GM21576 (cell line): Measurements from ENCODE around the gene INPP5A.
A peak's percentile ranks its signal among the peaks of the same experiment; 100 is the strongest.

ENCODE experiments used
- ATAC-seq: cut with Tn5 transposase; IDR thresholded peaks from one replicate; pipeline ENCODE4 v1.9.1; 2021; ENCODE audit warnings: mild to moderate bottlenecking, moderate library complexity; ENCODE audit not compliant: unreplicated experiment

Gene INPP5A

DNA sequence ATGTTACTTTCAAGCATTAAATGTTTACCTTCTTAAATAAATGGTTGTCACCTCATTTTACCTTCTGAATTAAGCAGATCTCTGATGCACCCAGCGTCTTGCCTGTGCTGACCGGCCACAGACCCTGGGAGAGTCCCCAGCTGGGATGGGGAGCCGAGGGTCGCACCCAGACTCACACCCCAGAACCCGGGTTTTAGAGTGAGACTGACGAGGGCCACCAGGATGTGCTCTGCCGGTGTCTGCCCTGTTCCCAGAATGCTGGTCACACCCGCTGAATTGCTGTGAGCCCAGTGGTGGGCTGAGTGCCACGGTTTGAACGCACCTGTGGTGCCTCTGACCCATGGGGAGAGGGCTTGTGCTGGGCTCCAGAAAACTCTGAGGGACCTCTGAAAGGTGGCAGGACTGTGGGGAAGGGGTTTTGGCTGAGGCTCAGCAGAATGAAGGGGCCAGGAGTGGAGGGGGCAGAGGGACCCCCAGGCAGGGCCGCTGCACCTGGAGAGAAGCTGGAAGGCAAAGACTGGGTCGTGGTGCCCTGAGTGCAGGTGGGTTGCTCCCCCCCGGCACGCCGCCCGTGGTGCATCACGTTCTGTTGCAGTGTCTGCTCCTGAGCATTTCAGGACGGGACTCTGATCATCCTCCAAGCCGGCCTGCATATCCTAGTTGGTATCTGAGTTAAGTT, 39.2 kb downstream of the INPP5A start:
- ATAC-seq: no peak

DNA sequence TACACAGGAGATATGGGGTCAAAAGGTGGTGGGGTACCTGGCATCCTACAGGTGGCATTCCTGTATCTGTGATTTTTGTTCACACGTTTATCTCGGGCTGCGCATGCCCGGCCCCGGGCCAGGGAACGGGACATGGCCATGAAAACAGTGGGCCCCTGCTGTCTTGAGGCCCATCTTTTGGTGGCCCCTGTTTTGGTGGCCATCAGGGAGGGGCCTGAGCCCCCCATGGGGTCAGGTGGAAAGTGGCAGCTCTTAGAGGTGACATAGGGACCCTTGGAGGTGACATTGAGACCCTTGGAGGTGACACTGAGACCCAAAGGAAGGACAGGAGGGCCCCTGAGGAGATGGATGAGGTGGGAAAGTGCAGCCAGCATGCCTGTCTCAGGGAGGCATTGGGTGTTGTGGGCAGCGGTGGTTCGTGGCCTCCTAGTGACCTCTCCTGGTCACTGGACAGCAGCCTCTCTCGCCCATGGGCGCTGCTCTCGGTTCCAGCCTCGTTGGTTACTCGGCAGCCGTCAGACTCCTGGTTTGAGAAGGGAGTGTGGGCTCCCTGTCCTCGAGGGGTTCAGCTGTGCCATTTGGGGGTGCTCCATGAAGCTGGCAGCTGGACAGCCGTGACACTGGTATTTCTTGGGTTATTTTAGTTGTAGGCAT, 39.9 kb downstream of the INPP5A start:
- ATAC-seq: no peak

DNA sequence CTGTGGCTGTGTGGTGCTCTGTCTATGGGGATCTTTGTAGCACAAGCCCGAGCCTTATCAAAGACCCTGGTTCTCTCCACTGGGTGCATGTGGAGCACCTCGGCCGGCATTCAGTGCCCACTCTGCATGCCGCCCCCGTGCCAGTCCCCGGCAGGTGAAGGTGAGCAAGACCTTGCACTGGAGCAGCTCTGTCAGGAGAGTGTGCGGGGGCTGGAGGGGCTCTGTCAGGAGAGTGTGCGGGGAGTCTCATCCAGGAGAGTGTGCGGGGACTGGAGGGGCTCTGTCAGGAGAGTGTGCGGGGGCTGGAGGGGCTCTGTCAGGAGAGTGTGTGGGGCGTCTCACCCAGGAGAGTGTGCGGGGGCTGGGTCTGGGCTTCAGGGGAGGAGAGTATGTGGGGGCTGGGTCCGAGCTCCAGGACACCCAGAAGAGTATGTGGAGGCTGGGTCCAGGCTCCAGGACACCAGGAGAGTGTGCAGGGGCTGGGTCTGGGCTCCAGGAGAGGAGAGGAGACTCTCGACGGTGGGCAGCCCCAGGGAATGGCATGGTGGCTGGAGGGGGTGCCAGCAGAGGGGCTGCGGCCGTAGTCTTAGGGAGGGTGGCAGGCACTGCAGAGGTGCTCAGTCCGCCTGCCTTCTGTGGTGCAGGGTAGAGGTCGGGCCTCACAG, 40.8 kb downstream of the INPP5A start:
- ATAC-seq: no peak

DNA sequence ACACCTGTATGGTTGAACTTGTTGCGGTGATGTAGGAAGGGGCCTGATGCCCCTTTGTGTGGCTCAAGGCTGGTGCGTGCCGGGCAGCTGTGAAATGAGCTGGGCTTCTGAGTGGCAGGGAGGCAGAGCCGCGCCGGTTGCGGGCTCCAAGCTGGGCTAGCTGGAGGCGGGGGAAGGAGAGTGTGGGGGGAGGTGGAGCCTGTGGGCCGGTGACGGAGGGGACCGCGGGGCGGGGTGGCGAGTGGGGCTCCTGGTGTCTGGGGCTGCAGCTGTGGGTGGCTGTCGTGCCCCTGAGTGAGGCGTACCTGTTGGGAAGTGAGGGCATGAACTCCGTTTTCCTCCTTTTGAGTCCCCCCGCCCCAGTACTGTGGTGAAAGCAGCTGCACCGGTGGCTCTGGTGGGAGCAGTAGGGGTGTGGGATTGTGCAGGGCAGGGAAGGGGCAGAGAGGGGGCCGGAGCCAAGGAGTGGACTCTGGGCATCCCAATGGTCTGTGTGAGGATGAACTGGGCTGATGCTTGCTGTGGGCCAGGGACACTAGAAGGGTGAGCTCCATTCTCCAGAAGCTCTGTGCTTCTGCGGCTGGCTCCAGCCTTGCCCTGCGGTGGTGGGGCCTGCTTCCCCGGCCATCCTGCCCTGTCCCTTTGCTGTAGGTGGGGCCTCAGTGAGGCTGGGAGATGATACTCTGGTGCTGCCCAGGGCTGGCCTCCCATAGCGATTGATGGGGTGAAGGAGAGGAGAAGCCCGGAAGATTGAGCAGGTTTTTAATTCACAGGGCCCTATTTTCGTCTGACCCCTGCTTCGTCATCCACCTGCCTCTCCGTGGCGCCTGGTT, 41.7 kb downstream of the INPP5A start:
- ATAC-seq: no peak

DNA sequence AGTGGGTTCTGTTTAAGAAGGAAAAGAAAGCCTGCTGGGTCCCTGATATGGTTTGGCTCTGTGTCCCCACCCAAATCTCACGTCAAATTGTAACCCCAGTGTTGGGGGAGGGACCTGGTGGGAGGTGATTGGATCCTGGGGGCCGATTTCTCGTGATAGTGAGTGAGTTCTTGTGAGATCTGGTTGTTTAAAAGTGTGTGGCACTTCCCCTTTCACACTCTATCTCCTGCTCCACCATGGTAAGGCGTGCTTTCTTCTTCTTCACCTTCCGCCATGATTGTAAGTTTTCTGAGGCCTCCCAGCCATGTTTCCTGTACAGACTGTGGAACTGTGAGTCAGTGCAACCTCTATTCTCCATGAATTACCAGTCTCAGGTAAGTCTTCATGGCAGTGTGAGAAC, 42.6 kb downstream of the INPP5A start:
- ATAC-seq: no peak

DNA sequence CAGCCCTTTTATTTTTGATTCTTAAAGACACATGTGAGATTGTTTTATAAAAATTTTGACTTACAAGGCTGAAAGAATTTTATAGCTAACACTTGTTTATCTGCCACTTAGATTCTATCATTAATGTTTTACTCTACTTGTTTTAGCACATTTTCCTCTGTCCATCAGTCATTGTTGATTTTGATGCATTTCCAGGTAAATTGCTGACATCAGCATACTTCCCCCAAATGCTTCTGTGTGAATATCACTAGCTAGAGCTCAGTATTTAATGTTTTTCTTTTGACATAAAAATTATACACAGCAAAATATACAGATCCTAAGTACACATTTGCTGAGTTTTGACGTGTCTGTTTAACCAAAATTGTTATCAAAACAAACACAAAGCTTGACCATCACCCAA, 43.0 kb downstream of the INPP5A start:
- no peak for ATAC-seq

DNA sequence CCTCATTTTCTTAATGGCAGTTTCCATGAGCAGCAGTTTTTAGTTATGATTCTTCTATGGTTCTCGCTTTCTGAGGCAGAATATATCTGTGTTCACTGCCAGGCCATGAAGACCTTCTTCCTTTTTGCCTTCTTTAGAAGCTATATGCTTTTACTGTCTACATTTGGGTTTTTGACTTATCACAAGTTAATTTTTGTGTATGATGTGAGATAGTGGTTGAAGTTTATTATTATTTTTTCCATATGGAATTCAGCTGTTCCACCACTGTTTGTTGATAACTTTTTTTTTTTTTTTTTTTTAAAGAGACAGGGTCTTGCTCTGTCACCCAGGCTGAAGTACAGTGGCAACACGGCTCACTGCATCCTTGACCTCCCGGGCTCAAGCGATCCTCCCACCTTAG, 44.5 kb downstream of the INPP5A start:
- ATAC-seq: no peak

DNA sequence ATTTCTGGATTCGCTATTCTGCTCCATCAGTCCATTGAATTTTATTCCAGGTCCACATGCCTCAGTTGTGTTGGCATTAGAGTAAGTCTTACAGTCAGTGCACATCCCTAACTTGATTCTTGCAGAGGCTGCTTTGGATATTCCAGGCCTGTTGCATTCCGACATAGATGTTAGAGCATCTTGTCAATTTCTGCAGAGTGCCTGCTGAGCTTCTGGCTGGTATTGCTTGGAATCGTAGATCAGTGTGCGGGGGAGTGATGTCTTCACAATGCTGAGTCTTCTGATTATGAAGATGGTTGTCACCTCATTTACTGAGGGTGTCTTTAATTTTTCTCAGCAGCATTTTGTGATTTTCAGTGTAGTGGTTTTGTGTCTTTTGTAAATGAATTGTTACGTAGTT, 45.2 kb downstream of the INPP5A start:
- ATAC-seq: no peak

DNA sequence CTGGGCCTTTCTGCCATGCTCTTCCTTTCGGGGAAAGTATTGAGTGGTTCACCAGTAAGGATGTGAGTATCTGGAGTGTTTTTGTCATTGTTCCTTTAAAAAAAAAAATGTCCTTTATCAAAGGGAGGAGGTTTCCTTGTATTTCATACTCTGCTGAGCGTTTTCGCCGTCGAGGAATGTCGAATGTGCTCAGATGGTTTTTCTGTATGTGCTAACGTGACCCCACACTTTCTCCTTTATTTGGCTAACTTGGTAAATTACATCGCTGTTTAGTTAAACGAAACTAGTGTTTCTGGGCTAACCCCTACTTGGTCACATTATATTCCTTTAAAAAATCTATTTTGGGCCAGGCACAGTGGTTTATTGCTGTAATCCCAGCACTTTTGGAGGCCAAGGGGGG, 45.9 kb downstream of the INPP5A start:
- ATAC-seq: no peak

DNA sequence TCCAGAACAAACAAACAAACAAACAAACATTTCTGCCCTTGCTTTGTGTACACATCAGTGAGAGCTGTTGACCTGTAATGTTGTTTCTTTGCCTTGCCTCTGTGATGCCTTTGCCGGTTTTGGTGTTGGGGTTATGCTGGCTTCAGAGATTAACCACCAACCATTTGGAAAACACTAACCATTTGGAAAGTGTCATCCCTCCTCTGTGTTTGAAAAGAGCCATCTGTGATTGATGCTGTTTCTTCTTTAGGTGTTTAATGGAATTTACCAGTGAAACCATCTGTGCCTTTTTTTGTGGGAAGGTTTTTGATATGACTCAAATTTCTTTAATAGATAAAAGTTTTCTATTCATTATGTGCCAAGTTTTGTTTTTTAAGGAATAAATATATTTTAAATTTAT, 46.5 kb downstream of the INPP5A start:
- ATAC-seq: no peak

DNA sequence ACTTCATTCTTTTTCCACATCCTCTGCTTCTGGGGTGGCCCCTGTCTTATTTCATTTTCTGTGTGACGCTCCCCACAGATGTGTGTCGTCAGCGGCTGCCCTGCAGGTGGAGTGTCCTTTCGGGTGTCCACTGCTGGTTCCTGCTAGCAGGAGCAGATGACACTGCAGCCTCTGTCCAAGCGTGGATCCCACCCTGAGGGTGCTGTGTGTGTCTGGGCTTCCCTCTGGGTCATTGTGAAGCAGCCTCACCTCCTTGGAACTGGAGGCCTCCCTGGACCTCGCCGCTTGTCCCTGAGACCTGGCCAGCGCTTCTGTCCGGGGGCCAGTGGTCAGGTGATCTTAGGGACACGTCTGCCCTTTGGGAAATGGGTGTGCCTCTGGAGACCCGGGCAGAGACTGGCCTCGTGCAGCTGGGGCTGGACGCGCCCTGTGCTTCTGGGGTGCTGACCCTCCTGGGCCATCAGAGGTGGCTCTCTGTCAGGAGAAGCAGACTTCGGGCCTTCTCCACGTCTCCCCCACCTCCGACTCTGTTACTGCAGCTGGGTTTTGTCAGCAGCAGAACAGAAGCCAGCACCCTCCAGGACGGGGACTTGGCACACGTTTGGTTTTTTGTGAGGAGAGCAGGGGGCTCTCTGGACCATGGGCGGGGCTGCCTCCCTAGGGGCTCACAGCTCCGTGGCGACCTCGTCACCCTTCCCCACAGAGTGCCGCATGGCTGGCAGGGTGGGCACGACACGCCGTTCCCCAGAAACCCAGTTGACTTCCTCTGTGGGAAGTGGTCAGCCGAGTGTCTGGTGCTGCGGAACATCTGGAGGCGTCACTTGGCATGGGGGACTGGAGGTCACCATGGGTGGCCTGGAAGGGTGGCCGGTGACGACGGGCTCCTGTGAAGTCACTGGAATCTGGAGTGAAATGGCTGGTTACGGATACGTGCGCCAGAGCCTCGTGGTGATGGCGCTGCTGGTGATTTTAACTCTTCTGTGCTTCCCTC, 48.4 kb downstream of the INPP5A start:
- no peak for ATAC-seq

DNA sequence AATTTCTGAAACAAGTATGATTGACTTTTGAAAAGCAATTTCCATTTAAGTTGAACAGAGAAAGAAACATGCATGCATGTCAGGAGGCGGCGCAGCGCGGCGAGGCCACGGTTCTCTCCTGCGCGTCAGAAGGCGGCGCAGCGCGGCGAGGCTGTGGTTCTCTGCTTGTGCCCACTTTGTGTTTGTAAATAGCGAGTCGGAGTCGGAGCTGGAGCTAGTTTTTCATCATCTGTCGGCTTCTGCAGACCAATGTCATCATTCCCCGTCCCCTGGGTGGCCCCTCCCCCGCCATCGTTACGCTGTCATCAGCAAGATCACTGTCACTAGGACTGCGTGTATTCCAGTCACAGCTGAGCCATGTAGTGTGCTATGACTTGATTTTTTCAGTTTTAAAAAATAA, 49.2 kb downstream of the INPP5A start:
- no peak for ATAC-seq

DNA sequence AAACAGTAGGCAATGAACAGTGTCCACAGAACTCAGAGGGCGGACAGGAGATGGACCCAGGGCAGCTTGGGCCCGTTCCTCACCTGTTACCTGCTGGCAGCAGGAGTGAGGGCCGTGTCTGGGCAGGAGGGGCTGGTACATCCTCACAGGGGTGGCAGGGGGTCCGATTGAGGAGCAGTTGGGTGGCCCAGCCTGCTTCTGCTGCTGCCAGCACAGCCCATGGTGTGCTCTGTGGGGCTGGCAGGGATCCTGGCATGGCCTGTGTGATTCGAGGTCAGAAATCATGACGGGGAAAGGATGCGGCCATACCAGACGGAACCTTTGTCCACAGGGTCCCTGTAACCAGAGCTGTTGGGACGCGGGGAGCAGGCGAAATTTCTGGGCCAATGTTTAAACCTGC, 49.6 kb downstream of the INPP5A start:
- no peak for ATAC-seq

DNA sequence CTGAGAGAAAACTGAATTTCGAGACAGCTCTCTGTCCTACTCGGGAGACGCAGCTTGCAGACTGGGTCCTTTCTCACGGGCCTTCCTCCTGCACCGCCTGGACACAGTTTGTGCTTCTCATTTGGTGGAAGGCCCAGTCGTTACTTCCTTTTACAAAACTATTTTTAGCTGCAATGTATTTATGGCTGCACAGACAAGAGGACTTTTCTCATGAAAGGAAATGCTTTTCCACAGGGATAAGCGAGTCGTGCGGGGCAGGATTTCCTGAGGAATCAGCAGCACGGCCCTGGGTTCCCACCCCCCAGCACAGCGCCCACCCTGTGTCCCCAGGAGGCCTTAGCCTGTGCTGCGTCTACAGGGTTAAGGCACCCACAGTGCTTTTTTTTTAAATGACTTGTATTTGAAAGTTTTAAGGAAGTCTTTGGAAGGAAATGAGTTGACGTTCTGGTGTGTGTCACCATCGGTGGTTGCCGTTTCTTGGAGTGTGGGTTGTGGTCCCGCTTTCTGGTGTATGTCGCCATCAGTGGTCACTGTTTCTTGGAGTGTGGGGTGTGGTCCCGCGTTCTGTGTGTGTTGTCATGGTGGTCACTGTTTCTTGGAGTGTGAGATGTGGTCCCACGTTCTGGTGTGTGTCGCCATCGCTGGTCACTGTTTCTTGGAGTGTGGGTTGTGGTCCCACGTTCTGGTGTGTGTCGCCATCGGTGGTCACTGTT, 50.9 kb downstream of the INPP5A start:
- peak; percentile 38 for ATAC-seq

DNA sequence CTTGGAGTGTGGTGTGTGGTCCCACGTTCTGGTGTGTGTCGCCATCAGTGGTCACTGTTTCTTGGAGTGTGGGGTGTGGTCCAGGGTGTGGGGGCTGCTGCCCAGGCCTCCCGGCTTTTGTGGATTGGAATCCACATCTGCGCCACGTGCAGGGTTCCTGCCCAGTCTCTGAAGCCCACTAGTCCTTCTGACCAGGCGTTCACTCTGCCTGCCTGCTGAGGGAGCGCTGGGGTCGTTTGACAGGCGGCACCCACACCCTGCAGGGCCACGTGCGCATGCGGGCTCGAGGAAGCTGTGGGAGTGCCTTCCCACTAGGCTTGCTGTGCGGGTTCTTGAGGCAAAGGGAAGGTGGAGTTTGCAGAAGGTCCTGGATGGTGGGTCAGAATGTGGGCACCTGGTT, 51.4 kb downstream of the INPP5A start:
- ATAC-seq: no peak

DNA sequence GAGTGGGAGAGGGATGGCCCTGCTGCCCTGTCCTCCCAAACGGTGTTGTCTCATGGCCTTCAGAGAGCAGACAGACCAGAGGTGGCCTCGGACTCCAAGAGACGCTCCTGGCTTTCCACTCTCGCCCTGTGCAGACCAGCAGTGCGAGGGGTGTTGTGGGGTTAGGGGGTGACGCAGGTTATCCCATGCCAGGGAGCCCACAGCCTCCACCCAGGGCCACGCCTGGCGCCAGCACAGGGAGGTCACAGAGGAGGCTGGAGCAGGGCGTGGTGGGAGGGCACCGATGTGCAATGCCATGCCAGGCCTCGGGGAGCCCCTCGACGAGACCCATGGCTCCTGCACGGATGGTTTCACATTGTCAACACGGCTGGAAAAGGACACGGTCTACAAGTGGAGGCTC, 52.1 kb downstream of the INPP5A start:
- ATAC-seq: no peak

DNA sequence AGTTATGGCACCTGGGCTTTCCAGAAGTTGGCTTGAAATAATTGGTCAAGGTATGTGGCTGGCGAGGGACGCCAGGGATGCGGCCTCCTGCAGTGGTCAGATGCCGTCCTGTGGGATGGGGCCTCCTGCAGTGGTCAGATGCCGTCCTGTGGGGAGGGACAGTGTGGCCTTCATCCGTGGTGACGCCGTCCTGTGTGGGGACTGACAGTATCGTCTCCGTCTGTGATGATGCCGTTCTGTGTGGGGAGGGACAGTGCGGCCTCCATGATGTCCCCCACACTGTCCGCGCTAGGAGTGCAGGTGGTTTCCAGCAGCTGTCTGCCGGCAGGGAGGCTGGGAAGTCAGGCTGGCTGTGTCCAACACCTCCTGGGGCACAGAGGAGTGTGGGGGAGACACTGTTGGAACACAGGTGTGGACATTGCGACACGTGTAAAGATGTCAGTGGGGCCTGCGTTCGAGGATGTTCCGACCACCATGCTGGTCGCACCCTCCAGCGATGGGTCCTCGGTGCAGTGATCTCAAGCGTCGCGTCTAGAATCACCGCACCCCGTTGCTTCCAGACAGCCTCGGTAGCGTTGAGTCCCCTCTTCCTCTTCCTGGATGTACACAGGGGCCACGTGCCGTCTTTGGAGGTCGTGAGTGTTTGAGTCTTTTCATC, 52.6 kb downstream of the INPP5A start:
- ATAC-seq: no peak

DNA sequence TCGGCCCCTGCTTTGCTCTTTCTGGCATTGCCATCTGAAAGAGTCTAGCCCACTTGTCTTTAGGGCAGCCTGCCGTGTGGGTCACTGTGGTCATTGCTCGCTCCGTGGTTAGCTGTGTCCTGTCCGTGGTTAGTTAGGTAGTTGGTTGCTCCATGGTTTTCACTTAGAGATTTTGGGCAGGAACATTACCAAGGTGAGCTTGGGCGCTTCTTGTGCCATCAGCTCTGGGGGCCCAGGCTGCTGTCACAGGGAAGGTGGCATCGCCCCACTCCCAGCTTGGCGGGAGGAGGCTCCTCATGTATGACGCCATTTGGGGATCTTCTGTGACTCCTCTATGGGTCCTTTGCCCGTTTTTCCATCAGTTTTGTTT, 53.1 kb downstream of the INPP5A start:
- no peak for ATAC-seq
